ENCODE results near the gene GRIA3.

GRCh38 chrX:123336666-123337065 is 152.6 kb downstream of the GRIA3 start:
- TF ChIP-seq CTCF (IDR thresholded peaks at IDR 0.05; ENCODE audit: poor library complexity) = no peak
- no peak for TF ChIP-seq EZH2 (IDR thresholded peaks at IDR 0.05; ENCODE audit: borderline replicate concordance)
- no peak for TF ChIP-seq EZH2phosphoT487 (IDR thresholded peaks at IDR 0.05; ENCODE audit: low read depth, severe bottlenecking, unreplicated experiment)
